ENCODE measurements around the gene ISCA2. TPM values are rescaled to one million over a fixed set of nuclear protein-coding genes. Genes with fewer than 3 reads are reported as not detected.
"Not testable (repeated sequence)": the region's sequence is repeated elsewhere in the genome, so short reads cannot be mapped to it uniquely, and the experiment has no call there.

ISCA2 gene
- total RNA-seq, 1 donor from 2014 or later, result 21.2 TPM

GRCh38 chr14:74532246-74532645, 38.7 kb downstream of the ISCA2 start:
- no peak for DNase-seq (ENCODE audit: low read depth)
- Histone ChIP-seq H3K9ac (ENCODE audit: low read length) (no peak overlapping the region), H3K79me2 (ENCODE audit: insufficient read depth, low read length) (no peaks in the 10 kb centered on the region), H3K9me3 (ENCODE audit: insufficient read depth, low read depth, low read length) (no peaks in the 10 kb centered on the region), H3K27ac (ENCODE audit: low read depth, low read length) (no peak overlapping the region), H3K36me3 (ENCODE audit: insufficient read depth, low read length) (peaks cover 14% of the 10 kb centered on the region), H3K4me1 (ENCODE audit: insufficient read depth, low read length) (no peaks in the 10 kb centered on the region), H3K27me3 (ENCODE audit: insufficient read depth, low read length) (no peaks in the 10 kb centered on the region), H3K4me2 (ENCODE audit: low read length) (no peak overlapping the region), H3K4me3 (ENCODE audit: insufficient read depth, low read depth, low read length) (no peak overlapping the region), H2AFZ (ENCODE audit: low read depth, low read length) (no peak overlapping the region), H4K20me1 (ENCODE audit: insufficient read depth, low read length) (peaks cover 16% of the 10 kb centered on the region)
- no peak for FAIRE-seq
- H3K4me3 Mint-ChIP-seq (ENCODE audit: unreplicated experiment), result no peak overlapping the region
- TF ChIP-seq, protein P1, sequence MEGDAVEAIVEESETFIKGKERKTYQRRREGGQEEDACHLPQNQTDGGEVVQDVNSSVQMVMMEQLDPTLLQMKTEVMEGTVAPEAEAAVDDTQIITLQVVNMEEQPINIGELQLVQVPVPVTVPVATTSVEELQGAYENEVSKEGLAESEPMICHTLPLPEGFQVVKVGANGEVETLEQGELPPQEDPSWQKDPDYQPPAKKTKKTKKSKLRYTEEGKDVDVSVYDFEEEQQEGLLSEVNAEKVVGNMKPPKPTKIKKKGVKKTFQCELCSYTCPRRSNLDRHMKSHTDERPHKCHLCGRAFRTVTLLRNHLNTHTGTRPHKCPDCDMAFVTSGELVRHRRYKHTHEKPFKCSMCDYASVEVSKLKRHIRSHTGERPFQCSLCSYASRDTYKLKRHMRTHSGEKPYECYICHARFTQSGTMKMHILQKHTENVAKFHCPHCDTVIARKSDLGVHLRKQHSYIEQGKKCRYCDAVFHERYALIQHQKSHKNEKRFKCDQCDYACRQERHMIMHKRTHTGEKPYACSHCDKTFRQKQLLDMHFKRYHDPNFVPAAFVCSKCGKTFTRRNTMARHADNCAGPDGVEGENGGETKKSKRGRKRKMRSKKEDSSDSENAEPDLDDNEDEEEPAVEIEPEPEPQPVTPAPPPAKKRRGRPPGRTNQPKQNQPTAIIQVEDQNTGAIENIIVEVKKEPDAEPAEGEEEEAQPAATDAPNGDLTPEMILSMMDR (IDR thresholded peaks at IDR 0.05; ENCODE audit: insufficient read depth, low read depth, low read length), result no peak
- no peak for TF ChIP-seq EZH2 (IDR thresholded peaks at IDR 0.05; ENCODE audit: insufficient read depth, low read length)
- no peak overlapping the region for H3K27ac Mint-ChIP-seq (ENCODE audit: unreplicated experiment)
- H3K36me3 Mint-ChIP-seq (ENCODE audit: low read depth, unreplicated experiment), result peaks cover 33% of the 10 kb centered on the region
- H3K27me3 Mint-ChIP-seq (ENCODE audit: low read depth, unreplicated experiment), result no peaks in the 10 kb centered on the region
- H3K9me3 Mint-ChIP-seq (ENCODE audit: unreplicated experiment), result peaks cover 2% of the 10 kb centered on the region
- no peaks in the 10 kb centered on the region for H3K4me1 Mint-ChIP-seq (ENCODE audit: low read depth, unreplicated experiment)

DNA sequence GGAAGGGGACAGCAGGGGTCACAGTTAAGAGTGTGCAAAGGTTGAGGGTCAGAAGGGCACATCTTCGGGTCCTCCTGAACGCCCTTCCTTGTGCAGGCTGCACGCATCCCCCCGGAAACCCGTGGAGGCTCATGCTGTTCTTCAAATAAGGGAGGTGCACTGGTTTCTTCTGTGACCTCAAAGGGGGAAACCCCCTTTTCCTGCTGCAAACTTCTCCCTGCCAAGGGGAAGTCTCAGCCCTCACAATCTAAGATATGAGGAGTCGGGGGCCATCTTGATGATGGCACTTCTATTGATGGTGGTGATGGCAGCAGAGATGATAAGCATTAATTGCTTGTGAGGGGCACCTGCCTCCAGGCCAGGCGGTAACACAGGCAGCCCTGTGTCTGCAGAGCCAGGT, 40.0 kb downstream of the ISCA2 start:
- peaks cover 2% of the 10 kb centered on the region for H3K9me3 Mint-ChIP-seq (ENCODE audit: unreplicated experiment)

DNA sequence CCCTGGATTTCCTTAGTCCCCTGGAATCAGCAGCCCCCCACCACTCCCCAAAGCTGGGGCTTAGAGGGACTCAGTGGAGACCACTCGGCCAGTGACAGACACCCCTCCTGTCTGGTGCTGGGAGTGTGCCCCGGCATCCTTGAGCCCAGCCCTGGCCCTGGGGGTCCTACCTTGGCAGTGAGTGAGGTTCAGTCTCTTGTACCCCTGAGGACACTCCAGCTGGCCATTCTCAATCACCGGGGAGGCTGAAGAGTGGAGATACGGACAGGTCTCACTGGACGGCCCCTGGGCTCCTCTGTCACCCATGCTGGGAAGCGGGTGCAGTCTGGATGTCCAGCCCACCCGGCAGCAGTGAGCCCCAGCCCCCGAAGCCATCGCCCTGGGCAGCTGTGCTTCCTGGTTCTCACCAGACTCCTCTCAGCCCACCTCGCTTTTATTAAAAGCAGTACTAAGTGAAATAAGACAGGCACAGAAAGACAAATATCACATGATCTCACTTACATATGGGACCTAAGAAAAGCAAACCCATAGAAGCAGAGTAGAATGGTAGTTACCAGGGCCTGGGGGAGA, 42.3 kb downstream of the ISCA2 start:
- Mint-ChIP-seq H3K36me3 (ENCODE audit: low read depth, unreplicated experiment) (peaks cover 21% of the 10 kb centered on the region), H3K27me3 (ENCODE audit: low read depth, unreplicated experiment) (no peaks in the 10 kb centered on the region), H3K9me3 (ENCODE audit: unreplicated experiment) (peaks cover under 1% of the 10 kb centered on the region), H3K4me3 (ENCODE audit: unreplicated experiment) (no peak overlapping the region), H3K4me1 (ENCODE audit: low read depth, unreplicated experiment) (no peaks in the 10 kb centered on the region), H3K27ac (ENCODE audit: unreplicated experiment) (no peak overlapping the region)
- no peak for TF ChIP-seq EZH2 (IDR thresholded peaks at IDR 0.05; ENCODE audit: insufficient read depth, low read length)
- TF ChIP-seq, protein P1 (IDR thresholded peaks at IDR 0.05; ENCODE audit: insufficient read depth, low read depth, low read length), result no peak
- Histone ChIP-seq H3K79me2 (ENCODE audit: insufficient read depth, low read length) (no peaks in the 10 kb centered on the region), H3K9me3 (ENCODE audit: insufficient read depth, low read depth, low read length) (no peaks in the 10 kb centered on the region), H4K20me1 (ENCODE audit: insufficient read depth, low read length) (peaks cover 16% of the 10 kb centered on the region), H3K9ac (ENCODE audit: low read length) (no peak overlapping the region), H3K36me3 (ENCODE audit: insufficient read depth, low read length) (peaks cover 22% of the 10 kb centered on the region), H2AFZ (ENCODE audit: low read depth, low read length) (no peak overlapping the region), H3K4me3 (ENCODE audit: insufficient read depth, low read depth, low read length) (no peak overlapping the region), H3K27ac (ENCODE audit: low read depth, low read length) (no peak overlapping the region), H3K27me3 (ENCODE audit: insufficient read depth, low read length) (no peaks in the 10 kb centered on the region), H3K4me2 (ENCODE audit: low read length) (no peak overlapping the region), H3K4me1 (ENCODE audit: insufficient read depth, low read length) (no peaks in the 10 kb centered on the region)
- FAIRE-seq (no peak), DNase-seq (ENCODE audit: low read depth) (no peak)

More for the DNA sequence above, 40.0 kb downstream of the ISCA2 start:
- H3K79me2 ChIP-seq (ENCODE audit: insufficient read depth, low read length), result no peaks in the 10 kb centered on the region
- no peaks in the 10 kb centered on the region for H3K9me3 ChIP-seq (ENCODE audit: insufficient read depth, low read depth, low read length)
- H3K36me3 Mint-ChIP-seq (ENCODE audit: low read depth, unreplicated experiment), result peaks cover 30% of the 10 kb centered on the region
- peaks cover 19% of the 10 kb centered on the region for H3K36me3 ChIP-seq (ENCODE audit: insufficient read depth, low read length)
- no peak overlapping the region for H3K4me3 Mint-ChIP-seq (ENCODE audit: unreplicated experiment)
- no peaks in the 10 kb centered on the region for H3K27me3 Mint-ChIP-seq (ENCODE audit: low read depth, unreplicated experiment)
- H3K4me2 ChIP-seq (ENCODE audit: low read length), result no peak overlapping the region
- no peak overlapping the region for H3K27ac ChIP-seq (ENCODE audit: low read depth, low read length)
- FAIRE-seq, result no peak
- no peak overlapping the region for H3K9ac ChIP-seq (ENCODE audit: low read length)
- H3K4me1 Mint-ChIP-seq (ENCODE audit: low read depth, unreplicated experiment), result no peaks in the 10 kb centered on the region
- no peaks in the 10 kb centered on the region for H3K27me3 ChIP-seq (ENCODE audit: insufficient read depth, low read length)
- H3K4me3 ChIP-seq (ENCODE audit: insufficient read depth, low read depth, low read length), result no peak overlapping the region
- no peaks in the 10 kb centered on the region for H3K4me1 ChIP-seq (ENCODE audit: insufficient read depth, low read length)
- no peak overlapping the region for H3K27ac Mint-ChIP-seq (ENCODE audit: unreplicated experiment)
- TF ChIP-seq, protein P1 (IDR thresholded peaks at IDR 0.05; ENCODE audit: insufficient read depth, low read depth, low read length), result no peak
- no peak for TF ChIP-seq EZH2 (IDR thresholded peaks at IDR 0.05; ENCODE audit: insufficient read depth, low read length)
- no peak overlapping the region for H2AFZ ChIP-seq (ENCODE audit: low read depth, low read length)
- peaks cover 16% of the 10 kb centered on the region for H4K20me1 ChIP-seq (ENCODE audit: insufficient read depth, low read length)
- DNase-seq (ENCODE audit: low read depth), result no peak

DNA sequence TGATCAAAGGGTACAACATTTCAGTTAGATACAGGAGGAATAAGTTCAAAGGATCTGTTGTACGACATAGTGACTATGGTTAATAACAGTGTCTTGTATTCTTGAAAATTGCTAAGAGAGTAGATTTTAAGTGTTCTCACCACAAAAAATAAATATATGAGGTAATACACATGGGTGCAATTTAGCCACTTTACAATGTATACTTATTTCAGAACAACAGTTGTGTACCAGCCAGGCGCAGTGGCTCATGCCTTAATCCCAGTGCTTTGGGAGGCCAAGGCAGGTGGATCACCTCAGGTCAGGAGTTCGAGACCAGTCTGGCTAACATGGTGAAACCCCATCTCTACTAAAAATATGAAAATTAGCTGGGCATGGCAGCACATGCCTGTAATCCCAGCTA, 42.8 kb downstream of the ISCA2 start:
- H3K27me3 ChIP-seq (ENCODE audit: insufficient read depth, low read length); H3K4me1 Mint-ChIP-seq (ENCODE audit: low read depth, unreplicated experiment); H3K4me3 Mint-ChIP-seq (ENCODE audit: unreplicated experiment); H3K27ac ChIP-seq (ENCODE audit: low read depth, low read length); H3K79me2 ChIP-seq (ENCODE audit: insufficient read depth, low read length); H3K9me3 ChIP-seq (ENCODE audit: insufficient read depth, low read depth, low read length); H3K27me3 Mint-ChIP-seq (ENCODE audit: low read depth, unreplicated experiment); H3K27ac Mint-ChIP-seq (ENCODE audit: unreplicated experiment); H3K9me3 Mint-ChIP-seq (ENCODE audit: unreplicated experiment); H3K4me3 ChIP-seq (ENCODE audit: insufficient read depth, low read depth, low read length); DNase-seq (ENCODE audit: low read depth); H3K4me1 ChIP-seq (ENCODE audit: insufficient read depth, low read length); H2AFZ ChIP-seq (ENCODE audit: low read depth, low read length); H3K4me2 ChIP-seq (ENCODE audit: low read length); H3K9ac ChIP-seq (ENCODE audit: low read length); FAIRE-seq: not testable (repeated sequence)
- H3K36me3 ChIP-seq (ENCODE audit: insufficient read depth, low read length), result peaks cover 27% of the 10 kb centered on the region
- peaks cover 18% of the 10 kb centered on the region for H4K20me1 ChIP-seq (ENCODE audit: insufficient read depth, low read length)
- peaks cover 18% of the 10 kb centered on the region for H3K36me3 Mint-ChIP-seq (ENCODE audit: low read depth, unreplicated experiment)

Data from astrocyte (in vitro differentiated cells and primary cell).